Esophagus squamous epithelium (tissue), 4 donors: ENCODE measurements around the gene BICRAL.

Source experiments
- POLR2A ChIP-seq, 4 donors: fragments of 450-650 bp; IDR thresholded peaks; one replicate each; pipeline ENCODE4 v1.6.1; 2017; ENCODE audit warnings: antibody characterized with exemption in 4 of 4, mild to moderate bottlenecking in 4 of 4, moderate library complexity in 3 of 4
- TF ChIP-seq, protein P1 (sequence below), 6 experiments: fragments of 450-650 bp in 4 of 6; fragments of 200-600 bp in 2 of 6; sonication (generic) in 2 of 6; IDR thresholded peaks; one replicate each; pipeline ENCODE4 v1.5.1; 2016 to 2019; ENCODE audit warnings: antibody characterized with exemption in 6 of 6, mild to moderate bottlenecking in 4 of 6, moderate library complexity in 4 of 6

DNA sequence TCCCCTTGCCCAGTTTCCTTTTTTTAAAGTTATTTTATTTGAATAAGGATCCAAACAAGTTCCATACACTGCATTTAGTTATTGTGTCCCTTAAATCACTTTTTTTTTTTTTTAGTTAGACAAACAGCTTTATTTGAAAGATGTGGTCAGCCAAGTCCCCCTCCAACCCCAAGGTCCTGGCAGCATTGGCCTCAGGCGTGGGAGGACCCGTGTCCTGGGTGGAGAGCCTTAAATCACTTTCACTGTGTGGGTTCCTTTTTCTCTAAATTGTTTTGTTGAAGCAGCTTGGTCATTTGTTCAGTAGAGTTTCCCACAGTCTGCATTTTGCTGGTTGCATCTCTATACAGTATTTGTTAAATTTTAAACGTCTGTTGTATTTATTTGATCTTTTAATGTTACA, 30.8 kb upstream of the BICRAL start:
- TF ChIP-seq, protein P1, sequence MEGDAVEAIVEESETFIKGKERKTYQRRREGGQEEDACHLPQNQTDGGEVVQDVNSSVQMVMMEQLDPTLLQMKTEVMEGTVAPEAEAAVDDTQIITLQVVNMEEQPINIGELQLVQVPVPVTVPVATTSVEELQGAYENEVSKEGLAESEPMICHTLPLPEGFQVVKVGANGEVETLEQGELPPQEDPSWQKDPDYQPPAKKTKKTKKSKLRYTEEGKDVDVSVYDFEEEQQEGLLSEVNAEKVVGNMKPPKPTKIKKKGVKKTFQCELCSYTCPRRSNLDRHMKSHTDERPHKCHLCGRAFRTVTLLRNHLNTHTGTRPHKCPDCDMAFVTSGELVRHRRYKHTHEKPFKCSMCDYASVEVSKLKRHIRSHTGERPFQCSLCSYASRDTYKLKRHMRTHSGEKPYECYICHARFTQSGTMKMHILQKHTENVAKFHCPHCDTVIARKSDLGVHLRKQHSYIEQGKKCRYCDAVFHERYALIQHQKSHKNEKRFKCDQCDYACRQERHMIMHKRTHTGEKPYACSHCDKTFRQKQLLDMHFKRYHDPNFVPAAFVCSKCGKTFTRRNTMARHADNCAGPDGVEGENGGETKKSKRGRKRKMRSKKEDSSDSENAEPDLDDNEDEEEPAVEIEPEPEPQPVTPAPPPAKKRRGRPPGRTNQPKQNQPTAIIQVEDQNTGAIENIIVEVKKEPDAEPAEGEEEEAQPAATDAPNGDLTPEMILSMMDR (IDR thresholded peaks at IDR 0.05) = no peak
- no peak for TF ChIP-seq POLR2A (IDR thresholded peaks at IDR 0.05)
